ENCODE measurements around the gene AMPH. TPM values are rescaled to one million over a fixed set of nuclear protein-coding genes. Genes with fewer than 3 reads are reported as not detected.
"Not testable (repeated sequence)": the region's sequence is repeated elsewhere in the genome, so short reads cannot be mapped to it uniquely, and the experiment has no call there.

The AMPH gene
- total and polyA plus RNA-seq, 7 donors: 0.98 to 2.9 (median 1.6) TPM

- Histone ChIP-seq H3K4me3 (no peak overlapping the region), H3K9me3 (no peaks in the 10 kb centered on the region), H3K4me1 (no peaks in the 10 kb centered on the region), H3K36me3 (ENCODE audit: insufficient read depth in 1 of 2, low read depth in 1 of 2) (no peaks in the 10 kb centered on the region), H3K27me3 (ENCODE audit: insufficient read depth in 3 of 3, low read length in 2 of 3) (no peaks in the 10 kb centered on the region), H3K27ac (no peak overlapping the region)
- intact Hi-C loops (cut with DNase I): no loop called here
- ATAC-seq (no peak), DNase-seq (no peak)
- no peak for TF ChIP-seq CTCF (IDR thresholded peaks at IDR 0.05)
- WGBS, 3 donors: 53 to 64% (median 58%) methylated on average over 6 of the region's 6 CpGs
Observed at GRCh38 chr7:38585572-38586354, 45.4 kb downstream of the AMPH start.

DNA sequence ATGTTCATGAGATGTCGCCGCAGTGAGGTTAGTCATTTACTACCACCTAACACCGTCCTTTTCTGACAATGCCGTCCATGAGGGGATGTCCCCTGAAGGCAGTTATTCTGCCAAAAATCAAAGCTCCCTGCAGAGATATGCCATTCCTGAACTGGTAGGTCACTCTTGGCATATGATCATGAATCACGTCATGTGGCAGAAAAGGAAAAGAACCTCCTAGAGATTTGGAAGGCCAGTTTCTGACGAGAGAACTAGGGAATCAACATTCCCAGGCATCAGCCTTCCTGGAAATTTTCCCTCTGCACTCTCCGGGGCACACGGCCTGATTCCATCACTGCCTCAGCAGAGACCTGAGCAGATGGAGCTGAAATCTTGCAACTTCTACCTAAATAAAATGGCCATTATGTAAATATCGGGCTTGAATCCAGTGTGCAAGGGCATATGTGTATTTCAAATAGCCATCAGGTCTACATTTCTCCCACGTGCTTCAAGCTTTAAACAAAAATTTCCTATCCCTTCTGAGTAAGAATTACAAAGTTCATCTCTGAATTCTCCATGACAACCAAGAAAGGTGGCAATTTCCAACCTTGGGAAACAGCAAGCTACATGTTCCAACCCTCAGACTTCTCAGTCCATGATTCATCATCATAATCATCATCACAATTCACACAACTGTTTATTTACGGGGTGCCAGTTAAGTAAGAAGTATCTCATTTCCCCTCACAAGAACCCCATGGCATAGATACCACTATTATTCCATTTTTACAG is 46.5 kb downstream of the AMPH start:
- Histone ChIP-seq H3K27ac (no peak overlapping the region), H3K4me3 (no peak overlapping the region), H3K27me3 (ENCODE audit: insufficient read depth in 3 of 3, low read length in 2 of 3) (no peaks in the 10 kb centered on the region), H3K4me1 (no peaks in the 10 kb centered on the region), H3K9me3 (no peaks in the 10 kb centered on the region), H3K36me3 (ENCODE audit: insufficient read depth in 1 of 2, low read depth in 1 of 2) (no peaks in the 10 kb centered on the region)
- WGBS, 3 donors: 35 to 49% (median 36%) methylated on average over 11 of the region's 11 CpGs
- intact Hi-C loops (cut with DNase I): no loop called here
- TF ChIP-seq CTCF (IDR thresholded peaks at IDR 0.05): no peak
- DNase-seq: no peak
- peak in 1 of 4 donors; percentile 19 for ATAC-seq

DNA sequence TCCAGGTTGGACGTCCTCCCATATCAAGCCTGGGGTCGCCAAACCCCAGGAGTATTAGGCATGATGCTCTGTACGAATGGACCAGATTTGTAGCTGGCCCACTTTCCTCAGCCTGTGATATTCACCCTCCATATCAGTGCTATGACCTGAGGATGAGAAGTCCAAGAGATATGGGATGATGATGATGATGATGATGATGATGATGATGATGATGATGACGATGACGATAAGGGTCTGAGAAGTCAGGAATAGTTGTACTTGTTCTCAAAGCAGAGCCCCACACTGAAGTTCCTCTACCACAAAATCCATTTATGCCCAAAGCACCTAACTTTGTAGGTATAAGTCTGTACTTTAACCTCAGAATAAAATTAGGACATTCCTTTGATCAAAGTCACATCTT is 50.7 kb downstream of the AMPH start:
- intact Hi-C loops (cut with DNase I): no loop called here
- Histone ChIP-seq H3K4me3 (no peak overlapping the region), H3K36me3 (ENCODE audit: insufficient read depth in 1 of 2, low read depth in 1 of 2) (no peaks in the 10 kb centered on the region), H3K4me1 (no peaks in the 10 kb centered on the region), H3K27ac (no peak overlapping the region), H3K9me3 (no peaks in the 10 kb centered on the region), H3K27me3 (ENCODE audit: insufficient read depth in 3 of 3, low read length in 2 of 3) (no peaks in the 10 kb centered on the region)
- WGBS, 3 donors: 75 to 83% (median 78%) methylated on average over 5 of the region's 5 CpGs
- no peak for TF ChIP-seq CTCF (IDR thresholded peaks at IDR 0.05)
- no peak for DNase-seq
- no peak for ATAC-seq

- DNase-seq (no peak), ATAC-seq (no peak)
- Histone ChIP-seq H3K9me3 (no peaks in the 10 kb centered on the region), H3K4me3 (no peak overlapping the region), H3K4me1 (no peaks in the 10 kb centered on the region), H3K36me3 (ENCODE audit: insufficient read depth in 1 of 2, low read depth in 1 of 2) (no peaks in the 10 kb centered on the region), H3K27ac (no peak overlapping the region), H3K27me3 (ENCODE audit: insufficient read depth in 3 of 3, low read length in 2 of 3) (no peaks in the 10 kb centered on the region)
- 43 to 47% (median 47%) methylated on average over 5 of the region's 5 CpGs for WGBS, 3 donors
- TF ChIP-seq CTCF (IDR thresholded peaks at IDR 0.05): no peak
- intact Hi-C loops (cut with DNase I): no loop called here
Observed at GRCh38 chr7:38574086-38574485, 57.1 kb downstream of the AMPH start.

DNA sequence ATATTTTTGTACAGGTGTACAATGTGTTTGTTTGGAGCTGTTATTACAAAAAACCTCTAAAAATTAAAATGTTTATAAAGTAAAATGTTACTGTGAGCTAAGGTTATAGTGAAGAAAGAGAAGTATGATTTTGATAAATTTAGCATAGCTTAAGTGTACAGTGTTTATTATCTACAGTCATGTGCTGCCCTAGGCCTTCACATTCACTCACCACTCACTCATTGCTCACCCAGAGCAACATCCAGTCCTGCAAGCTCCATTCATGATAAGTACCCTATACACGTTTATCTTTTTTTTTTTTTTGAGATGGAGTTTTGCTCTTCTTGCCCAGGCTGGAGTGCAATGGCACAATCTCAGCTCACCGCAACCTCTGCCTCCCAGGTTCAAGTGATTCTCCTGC is 59.6 kb downstream of the AMPH start:
- H3K27ac ChIP-seq; H3K27me3 ChIP-seq (ENCODE audit: insufficient read depth in 3 of 3, low read length in 2 of 3); DNase-seq; H3K4me1 ChIP-seq; ATAC-seq; H3K4me3 ChIP-seq; intact Hi-C loops (cut with DNase I); H3K9me3 ChIP-seq; H3K36me3 ChIP-seq (ENCODE audit: insufficient read depth in 1 of 2, low read depth in 1 of 2): not testable (repeated sequence)
- WGBS, 3 donors: 57 to 82% (median 80%) methylated on average over 1 to 2 of the region's 2 CpGs

Data from psoas muscle (tissue), 8 donors.